Measurements from ENCODE around the gene COL4A2. TPM values are rescaled to one million over a fixed set of nuclear protein-coding genes. Genes with fewer than 3 reads are reported as not detected.

The COL4A2 gene
- total and polyA plus RNA-seq, 8 donors, result 18.4 to 130 (median 43.8) TPM

GRCh38 chr13:110436786-110437370 is 129.8 kb downstream of the COL4A2 start:
- Histone ChIP-seq H3K27me3 (no peaks in the 10 kb centered on the region), H3K36me3 (no peaks in the 10 kb centered on the region), H3K27ac (no peak overlapping the region), H3K4me1 (no peaks in the 10 kb centered on the region), H3K9me3 (no peaks in the 10 kb centered on the region), H3K4me3 (no peak overlapping the region)
- 62 to 67% methylated on average over 16 of the region's 16 CpGs for WGBS, 2 donors
- ATAC-seq (no peak), FAIRE-seq (no peak), DNase-seq (no peak)
- intact Hi-C loops (cut with DNase I), result no loop called here
- TF ChIP-seq CTCF (IDR thresholded peaks at IDR 0.05), result no peak

DNA sequence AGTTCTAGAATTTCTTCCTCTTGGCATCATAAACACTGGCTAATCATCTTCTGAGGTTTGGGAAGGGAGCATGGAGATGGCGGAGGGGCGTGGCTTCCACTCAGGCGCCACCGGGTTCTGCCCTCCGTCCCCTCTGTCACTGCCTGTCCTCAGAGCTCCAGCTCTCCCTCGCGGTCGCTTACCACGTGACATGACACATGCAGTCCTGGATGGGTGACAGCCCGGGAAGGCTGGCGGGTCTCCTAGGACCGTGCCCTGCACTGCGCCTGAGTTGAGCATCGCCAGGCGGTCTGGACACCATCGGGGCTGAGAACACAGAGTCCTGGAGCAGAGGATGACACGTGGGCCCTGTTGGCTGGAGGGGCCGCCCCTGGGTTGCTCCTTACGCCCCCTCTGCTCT is 131.1 kb downstream of the COL4A2 start:
- DNase-seq, result no peak
- no peaks in the 10 kb centered on the region for H3K4me1 ChIP-seq
- no peak overlapping the region for H3K27ac ChIP-seq
- no peaks in the 10 kb centered on the region for H3K9me3 ChIP-seq
- FAIRE-seq, result no peak
- no peak for TF ChIP-seq CTCF (IDR thresholded peaks at IDR 0.05)
- no peak for ATAC-seq
- no peaks in the 10 kb centered on the region for H3K27me3 ChIP-seq
- WGBS, 2 donors, result 75 to 79% methylated on average over 19 of the region's 19 CpGs
- no peaks in the 10 kb centered on the region for H3K36me3 ChIP-seq
- H3K4me3 ChIP-seq, result no peak overlapping the region
- intact Hi-C loops (cut with DNase I), result no loop called here

- intact Hi-C loops (cut with DNase I), result no loop called here
- DNase-seq (no peak), ATAC-seq (no peak), FAIRE-seq (no peak)
- Histone ChIP-seq H3K9me3 (no peaks in the 10 kb centered on the region), H3K27ac (no peak overlapping the region), H3K27me3 (no peaks in the 10 kb centered on the region), H3K4me3 (no peak overlapping the region), H3K36me3 (no peaks in the 10 kb centered on the region), H3K4me1 (no peaks in the 10 kb centered on the region)
- no peak for TF ChIP-seq CTCF (IDR thresholded peaks at IDR 0.05)
- 83 to 93% methylated on average over 16 of the region's 16 CpGs for WGBS, 2 donors
These were observed 131.7 kb downstream of the COL4A2 start for GRCh38 chr13:110438776-110439175.

- Histone ChIP-seq H3K27ac (no peak overlapping the region), H3K27me3 (no peaks in the 10 kb centered on the region), H3K36me3 (no peaks in the 10 kb centered on the region), H3K4me3 (no peak overlapping the region), H3K9me3 (no peaks in the 10 kb centered on the region), H3K4me1 (no peaks in the 10 kb centered on the region)
- no peak for TF ChIP-seq CTCF (IDR thresholded peaks at IDR 0.05)
- ATAC-seq (no peak), FAIRE-seq (no peak), DNase-seq (no peak)
- 84 to 90% methylated on average over 17 of the region's 17 CpGs for WGBS, 2 donors
- intact Hi-C loops (cut with DNase I), result no loop called here
These were observed 134.1 kb downstream of the COL4A2 start for GRCh38 chr13:110440946-110441731.

All from pancreas (tissue), 10 donors.